ENCODE measurements around the gene SF3B3. TPM values are rescaled to one million over a fixed set of nuclear protein-coding genes. Genes with fewer than 3 reads are reported as not detected.
"Not testable (repeated sequence)": the region's sequence is repeated elsewhere in the genome, so short reads cannot be mapped to it uniquely, and the experiment has no call there.

The SF3B3 gene
- total RNA-seq, 2 donors from 2014 or later, result 94.6 to 123 TPM

DNA sequence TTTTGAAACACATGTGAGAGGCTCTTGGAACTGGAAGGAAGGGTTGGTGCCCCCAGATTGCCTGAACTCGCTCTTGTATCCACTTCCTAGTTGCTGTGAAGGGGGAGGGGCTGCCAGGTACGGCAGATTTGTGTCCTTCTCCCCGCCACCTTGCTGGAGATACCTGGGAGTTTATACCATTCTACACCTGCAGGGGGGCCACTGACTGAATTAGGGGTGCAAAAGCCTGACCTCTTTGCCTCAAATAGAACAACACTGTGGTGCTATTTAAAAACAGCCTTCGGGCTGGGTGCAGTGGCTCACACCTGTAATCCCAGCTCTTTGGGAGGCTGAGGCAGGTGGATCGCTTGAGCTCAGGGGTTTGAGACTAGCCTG is 87.6 kb downstream of the SF3B3 start:
- H3K4me1 ChIP-seq (ENCODE audit: control insufficient read depth in 1 of 2, low read depth in 2 of 2), result peaks cover 3 to 11% of the 10 kb centered on the region in 2 donors
- DNase-seq (ENCODE audit: low spot score), result no peak
- no peaks in the 10 kb centered on the region for H3K27me3 ChIP-seq (replicated peaks; ENCODE audit: insufficient read depth)
- H3K9me3 ChIP-seq, result no peaks in the 10 kb centered on the region
- no peak for ATAC-seq (ENCODE audit: insufficient number of reproducible peaks, low FRiP score, low read depth)
- no peak overlapping the region for H3K4me3 ChIP-seq
- no peaks in the 10 kb centered on the region for H3K36me3 ChIP-seq
- no peak overlapping the region for H3K27ac ChIP-seq
- TF ChIP-seq, protein P1, sequence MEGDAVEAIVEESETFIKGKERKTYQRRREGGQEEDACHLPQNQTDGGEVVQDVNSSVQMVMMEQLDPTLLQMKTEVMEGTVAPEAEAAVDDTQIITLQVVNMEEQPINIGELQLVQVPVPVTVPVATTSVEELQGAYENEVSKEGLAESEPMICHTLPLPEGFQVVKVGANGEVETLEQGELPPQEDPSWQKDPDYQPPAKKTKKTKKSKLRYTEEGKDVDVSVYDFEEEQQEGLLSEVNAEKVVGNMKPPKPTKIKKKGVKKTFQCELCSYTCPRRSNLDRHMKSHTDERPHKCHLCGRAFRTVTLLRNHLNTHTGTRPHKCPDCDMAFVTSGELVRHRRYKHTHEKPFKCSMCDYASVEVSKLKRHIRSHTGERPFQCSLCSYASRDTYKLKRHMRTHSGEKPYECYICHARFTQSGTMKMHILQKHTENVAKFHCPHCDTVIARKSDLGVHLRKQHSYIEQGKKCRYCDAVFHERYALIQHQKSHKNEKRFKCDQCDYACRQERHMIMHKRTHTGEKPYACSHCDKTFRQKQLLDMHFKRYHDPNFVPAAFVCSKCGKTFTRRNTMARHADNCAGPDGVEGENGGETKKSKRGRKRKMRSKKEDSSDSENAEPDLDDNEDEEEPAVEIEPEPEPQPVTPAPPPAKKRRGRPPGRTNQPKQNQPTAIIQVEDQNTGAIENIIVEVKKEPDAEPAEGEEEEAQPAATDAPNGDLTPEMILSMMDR (IDR thresholded peaks at IDR 0.05), result no peak

DNA sequence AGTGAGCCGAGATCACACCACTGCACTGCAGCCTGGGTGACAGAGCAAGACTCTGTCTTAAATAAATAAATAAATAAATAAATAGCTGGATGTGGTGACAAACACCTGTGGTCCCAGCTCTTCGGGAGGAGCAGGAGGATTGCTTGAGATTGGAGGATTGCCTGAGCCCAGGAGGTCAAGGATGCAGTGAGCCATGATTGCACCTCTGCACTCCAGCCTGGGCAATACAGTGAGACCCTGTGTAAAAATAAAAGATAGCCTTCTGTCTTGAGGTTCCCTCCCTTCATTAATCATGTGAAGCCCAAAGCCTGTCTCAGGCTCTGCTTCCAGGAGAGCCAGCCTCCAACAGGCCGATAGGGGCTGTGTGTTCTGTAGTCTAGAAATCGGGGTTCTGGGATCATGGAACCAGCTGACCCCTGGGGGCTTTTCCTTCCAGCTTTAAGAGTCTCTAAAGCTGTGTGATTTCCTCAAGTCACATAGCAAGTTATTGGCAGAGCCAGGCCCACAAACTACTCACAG is 88.2 kb downstream of the SF3B3 start:
- no peaks in the 10 kb centered on the region for H3K27me3 ChIP-seq (replicated peaks; ENCODE audit: insufficient read depth)

DNA sequence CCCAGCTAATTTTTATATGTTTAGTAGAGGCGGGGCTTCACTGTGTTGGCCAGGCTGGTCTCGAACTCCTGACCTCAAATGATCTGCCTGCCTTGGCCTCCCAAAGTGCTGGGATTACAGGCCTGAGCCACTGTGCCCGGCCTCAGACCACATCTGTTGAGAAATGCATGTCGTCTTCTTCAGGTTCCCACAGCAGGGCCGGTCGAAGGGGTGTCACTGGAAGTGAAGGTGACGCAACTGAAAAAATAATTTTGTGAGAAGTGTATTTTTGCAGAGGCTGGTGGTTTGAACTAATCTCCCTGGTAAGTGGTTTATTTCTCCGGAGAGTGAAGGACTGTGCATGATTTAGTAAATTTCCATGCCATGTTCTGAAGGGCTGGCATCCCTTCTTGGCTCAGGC is 89.3 kb downstream of the SF3B3 start:
- H3K9me3 ChIP-seq, result no peaks in the 10 kb centered on the region
- DNase-seq (ENCODE audit: low spot score) (no peak), ATAC-seq (ENCODE audit: insufficient number of reproducible peaks, low FRiP score, low read depth) (no peak)
- peaks cover 3 to 11% of the 10 kb centered on the region in 2 donors for H3K4me1 ChIP-seq (ENCODE audit: control insufficient read depth in 1 of 2, low read depth in 2 of 2)
- H3K27me3 ChIP-seq (replicated peaks; ENCODE audit: insufficient read depth), result no peaks in the 10 kb centered on the region
- H3K36me3 ChIP-seq, result no peaks in the 10 kb centered on the region
- no peak overlapping the region for H3K27ac ChIP-seq
- TF ChIP-seq, protein P1 (IDR thresholded peaks at IDR 0.05), result no peak
- H3K4me3 ChIP-seq, result no peak overlapping the region

More for the DNA sequence above, 88.2 kb downstream of the SF3B3 start:
- DNase-seq (ENCODE audit: low spot score) (no peak), ATAC-seq (ENCODE audit: insufficient number of reproducible peaks, low FRiP score, low read depth) (no peak)
- H3K27ac ChIP-seq, result no peak overlapping the region
- H3K4me3 ChIP-seq, result no peak overlapping the region
- no peaks in the 10 kb centered on the region for H3K36me3 ChIP-seq
- no peaks in the 10 kb centered on the region for H3K9me3 ChIP-seq
- H3K4me1 ChIP-seq (ENCODE audit: control insufficient read depth in 1 of 2, low read depth in 2 of 2), result peaks cover 3 to 11% of the 10 kb centered on the region in 2 donors
- TF ChIP-seq, protein P1 (IDR thresholded peaks at IDR 0.05), result no peak

DNA sequence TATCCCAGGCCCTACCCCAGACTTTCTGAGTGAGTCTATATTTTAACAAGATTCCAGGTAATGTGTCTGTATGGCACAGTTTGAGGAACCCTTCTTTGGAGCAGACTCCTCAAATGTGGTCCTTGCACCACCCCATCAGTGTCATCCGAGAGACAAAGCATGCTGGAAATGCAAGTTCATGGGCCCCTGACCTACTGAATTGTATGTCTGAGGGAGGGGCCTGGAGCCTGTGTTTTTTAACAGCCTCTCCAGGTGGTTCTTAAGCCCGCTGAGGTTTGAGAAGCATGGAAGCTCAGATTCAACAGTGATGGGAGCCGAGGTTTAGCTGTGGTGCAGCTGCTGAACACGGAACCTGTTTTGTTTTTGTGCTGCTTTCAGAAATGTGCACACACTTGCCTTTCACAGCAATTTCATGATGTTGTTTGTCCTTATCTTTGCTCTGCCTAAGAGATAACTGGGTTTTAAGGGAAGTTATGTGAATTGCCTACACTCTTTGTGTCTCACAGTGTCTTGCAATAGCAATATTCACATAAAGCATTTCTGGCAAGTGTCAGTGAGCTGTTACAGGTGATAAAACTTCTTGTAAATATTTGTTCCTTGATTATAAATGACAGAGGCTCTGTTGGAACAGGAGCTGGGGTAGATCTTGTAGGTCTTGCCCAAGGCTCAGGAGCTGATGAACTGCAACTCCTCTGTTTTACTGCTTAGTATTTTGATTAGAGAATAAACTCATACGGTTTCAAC is 90.8 kb downstream of the SF3B3 start:
- ATAC-seq (ENCODE audit: insufficient number of reproducible peaks, low FRiP score, low read depth) (no peak), DNase-seq (ENCODE audit: low spot score) (no peak)
- TF ChIP-seq, protein P1 (IDR thresholded peaks at IDR 0.05), result no peak
- Histone ChIP-seq H3K27ac (no peak overlapping the region), H3K9me3 (no peaks in the 10 kb centered on the region), H3K4me1 (ENCODE audit: control insufficient read depth in 1 of 2, low read depth in 2 of 2) (peaks cover 3 to 11% of the 10 kb centered on the region in 2 donors), H3K36me3 (no peaks in the 10 kb centered on the region), H3K4me3 (no peak overlapping the region), H3K27me3 (replicated peaks; ENCODE audit: insufficient read depth) (no peaks in the 10 kb centered on the region)

DNA sequence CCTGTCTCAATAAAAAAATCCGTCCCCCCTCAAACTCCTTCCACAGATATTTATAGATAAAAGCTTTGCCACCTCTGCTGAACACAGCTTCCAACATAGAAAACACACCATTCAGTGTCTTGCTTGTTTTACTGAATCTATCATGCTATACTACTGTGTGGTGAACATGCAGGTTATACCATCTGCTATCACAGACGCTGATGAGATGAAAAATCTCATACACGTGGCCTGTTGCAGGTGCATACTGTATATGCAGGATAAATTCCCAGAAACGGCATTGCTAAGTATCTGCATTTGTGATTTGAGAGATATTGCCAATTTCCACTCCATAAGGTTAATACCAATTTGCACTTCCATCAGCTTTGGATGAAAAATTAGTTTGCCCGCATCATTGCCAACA is 92.3 kb downstream of the SF3B3 start:
- no peaks in the 10 kb centered on the region for H3K27me3 ChIP-seq (replicated peaks; ENCODE audit: insufficient read depth)
- H3K36me3 ChIP-seq, result no peaks in the 10 kb centered on the region
- no peak overlapping the region for H3K27ac ChIP-seq
- ATAC-seq (ENCODE audit: insufficient number of reproducible peaks, low FRiP score, low read depth), result no peak
- H3K9me3 ChIP-seq, result no peaks in the 10 kb centered on the region
- TF ChIP-seq, protein P1 (IDR thresholded peaks at IDR 0.05), result no peak
- no peak overlapping the region for H3K4me3 ChIP-seq
- H3K4me1 ChIP-seq (ENCODE audit: control insufficient read depth in 1 of 2, low read depth in 2 of 2), result peaks cover 0 to under 1% of the 10 kb centered on the region in 2 donors
- DNase-seq (ENCODE audit: low spot score), result no peak

DNA sequence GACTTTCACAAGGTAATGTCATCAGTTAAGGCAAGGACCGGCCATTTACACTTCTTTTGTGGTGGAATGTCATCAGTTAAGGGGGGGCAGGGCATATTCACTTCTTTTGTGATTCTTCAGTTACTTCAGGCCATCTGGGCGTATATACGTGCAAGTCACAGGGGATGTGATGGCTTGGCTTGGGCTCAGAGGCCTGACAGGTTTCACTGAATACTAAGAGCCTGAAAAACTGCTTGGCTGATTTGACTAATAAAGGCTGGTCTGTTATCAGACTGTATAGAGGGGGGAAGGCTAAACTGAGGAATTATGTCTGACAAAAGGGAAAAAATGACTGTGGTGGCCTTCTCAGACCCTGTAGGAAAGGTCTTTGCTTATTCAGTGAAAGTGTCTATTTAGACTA is 98.2 kb downstream of the SF3B3 start:
- H3K27ac ChIP-seq, result peak overlapping the region in 1 of 2 donors; percentile 53
- H3K4me1 ChIP-seq (ENCODE audit: control insufficient read depth in 1 of 2, low read depth in 2 of 2), result peaks cover 0 to 12% of the 10 kb centered on the region in 2 donors
- not testable (repeated sequence) for H3K27me3 ChIP-seq (replicated peaks; ENCODE audit: insufficient read depth); DNase-seq (ENCODE audit: low spot score); ATAC-seq (ENCODE audit: insufficient number of reproducible peaks, low FRiP score, low read depth); H3K9me3 ChIP-seq; H3K36me3 ChIP-seq; H3K4me3 ChIP-seq

Data from thoracic aorta (tissue), 2 donors.